GM18517 (cell line): ENCODE data around the gene RAX.
"Not testable (repeated sequence)": the region's sequence is repeated elsewhere in the genome, so short reads cannot be mapped to it uniquely, and the experiment has no call there.

Experiments
- ATAC-seq: cut with Tn5 transposase; IDR thresholded peaks from one replicate; pipeline ENCODE4 v1.9.1; 2021; ENCODE audit warnings: mild to moderate bottlenecking, moderate library complexity; ENCODE audit not compliant: unreplicated experiment

RAX gene

DNA sequence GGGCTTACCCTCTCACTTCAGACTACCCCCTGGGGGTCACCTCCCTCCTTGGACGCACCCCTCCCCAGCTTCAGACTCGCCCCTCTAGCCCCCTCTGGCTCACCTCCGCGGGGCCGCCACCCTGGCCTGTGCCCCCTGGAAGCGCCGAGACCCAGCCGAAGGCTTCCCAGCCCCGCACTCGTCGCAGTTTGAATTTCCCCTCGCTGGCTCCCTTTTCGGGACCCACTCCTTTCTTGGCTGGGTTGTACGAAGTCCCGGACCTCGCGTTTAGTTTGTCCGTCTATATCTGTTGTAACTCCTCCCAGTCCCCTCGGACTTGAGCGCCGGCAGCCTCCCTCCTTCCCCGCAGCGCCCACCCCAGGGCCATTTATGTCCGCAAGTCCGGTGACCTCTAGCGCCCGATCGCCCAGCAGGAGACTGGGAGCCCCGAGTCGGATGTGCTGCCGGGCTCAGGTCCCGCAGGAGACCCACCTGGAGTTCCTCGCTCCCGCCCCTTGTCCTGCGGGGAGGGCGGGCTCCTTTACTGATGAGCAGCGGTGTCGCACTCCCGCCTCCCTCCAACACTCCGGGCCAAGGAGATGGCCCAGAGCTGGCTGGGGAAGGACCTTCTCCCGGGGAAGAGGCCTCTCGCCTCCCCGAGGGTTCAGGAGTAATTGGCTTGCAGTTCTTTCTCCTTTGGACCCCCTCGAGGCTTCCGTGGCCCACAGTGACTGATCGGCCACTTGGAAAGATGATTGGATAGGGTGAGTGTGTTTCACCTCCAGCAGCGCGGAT, 692 bp upstream of the RAX start:
- no peak for ATAC-seq

DNA sequence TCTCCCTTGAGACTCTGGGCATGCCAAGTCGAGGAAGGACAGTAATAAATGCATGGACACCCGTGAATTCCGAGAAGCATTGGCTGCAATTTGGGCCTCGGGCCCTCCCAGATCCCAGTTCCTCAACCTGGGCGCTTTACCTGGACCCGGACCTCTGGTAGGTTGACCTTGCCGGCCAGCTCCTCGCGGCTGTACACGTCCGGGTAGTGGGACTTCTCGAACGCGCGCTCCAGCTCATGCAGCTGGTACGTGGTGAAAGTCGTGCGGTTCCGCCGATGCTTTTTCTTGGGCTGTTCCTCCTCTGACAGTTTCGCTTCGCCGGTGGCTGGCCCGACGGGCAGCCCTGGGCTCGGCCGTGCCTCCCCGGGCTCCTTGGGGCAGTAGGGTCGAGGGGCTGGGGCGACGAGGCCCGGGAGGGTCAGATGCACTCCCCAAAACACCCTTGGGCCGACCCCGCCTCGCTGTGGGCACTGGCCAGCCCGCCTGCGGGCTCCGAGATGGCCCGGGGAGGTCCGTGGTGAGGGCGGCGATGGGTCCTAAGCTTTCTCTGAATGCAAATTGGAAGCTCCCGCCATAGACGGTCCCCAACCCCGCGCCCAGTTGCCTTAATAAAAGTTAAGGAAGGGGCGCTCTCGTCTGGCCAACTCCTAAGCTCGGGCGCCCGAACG, 899 bp downstream of the RAX start:
- ATAC-seq: no peak

DNA sequence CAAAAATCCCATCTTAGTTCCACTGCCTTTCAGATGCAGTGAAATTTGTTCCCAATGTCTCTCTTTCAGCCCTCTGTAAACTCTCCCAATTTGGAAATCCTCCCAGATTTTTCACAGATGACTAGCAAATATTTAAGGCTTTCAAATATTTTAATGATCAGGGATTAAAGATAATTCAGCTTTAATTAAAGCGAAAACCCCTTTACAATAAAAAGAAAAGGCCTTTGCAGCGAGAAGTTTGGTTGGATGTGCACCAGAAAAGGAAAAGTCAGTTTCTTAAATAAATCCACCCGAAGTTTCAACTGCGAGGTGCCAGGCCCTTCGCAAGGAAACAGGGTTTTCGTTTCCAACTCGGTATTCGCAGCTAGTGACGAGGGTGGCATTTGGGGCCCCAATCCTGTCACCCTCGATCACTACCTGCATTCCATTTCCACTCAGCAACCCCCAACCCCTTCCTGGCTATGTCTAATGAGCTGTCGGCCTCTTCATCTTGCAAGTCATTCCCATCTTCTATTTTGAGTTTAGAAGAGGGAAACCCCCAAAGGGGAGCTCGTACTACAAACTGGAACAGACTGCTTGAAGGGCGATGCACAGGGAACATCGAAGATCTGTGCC, 1.5 kb downstream of the RAX start:
- ATAC-seq: no peak

DNA sequence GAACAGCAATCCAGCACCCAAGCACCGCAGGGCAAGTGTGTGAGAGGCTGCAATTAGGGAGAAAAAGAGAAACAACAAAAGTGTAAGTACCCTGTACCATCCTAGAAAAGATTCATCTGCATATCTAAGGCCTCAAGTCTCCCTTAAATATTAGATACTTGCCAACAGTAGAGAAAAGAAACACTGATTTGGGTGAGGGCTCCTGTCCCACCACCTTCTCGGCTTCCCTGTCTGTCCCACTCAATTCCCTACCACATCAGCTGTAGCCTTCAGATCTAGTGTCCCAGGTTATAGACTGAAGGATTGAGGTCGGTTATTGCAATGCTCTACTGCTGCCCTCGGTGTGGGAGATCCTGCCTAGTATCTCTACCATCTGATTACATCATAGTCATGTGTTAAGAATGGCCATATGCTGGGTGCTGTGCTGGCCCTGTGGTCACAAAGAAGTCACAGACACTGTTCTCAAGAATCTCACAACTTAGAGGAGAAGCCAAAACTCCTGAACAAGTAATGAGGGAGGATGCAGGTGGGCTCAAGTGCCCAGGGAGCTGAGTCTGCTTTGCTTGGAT, 2.5 kb downstream of the RAX start:
- no peak for ATAC-seq

DNA sequence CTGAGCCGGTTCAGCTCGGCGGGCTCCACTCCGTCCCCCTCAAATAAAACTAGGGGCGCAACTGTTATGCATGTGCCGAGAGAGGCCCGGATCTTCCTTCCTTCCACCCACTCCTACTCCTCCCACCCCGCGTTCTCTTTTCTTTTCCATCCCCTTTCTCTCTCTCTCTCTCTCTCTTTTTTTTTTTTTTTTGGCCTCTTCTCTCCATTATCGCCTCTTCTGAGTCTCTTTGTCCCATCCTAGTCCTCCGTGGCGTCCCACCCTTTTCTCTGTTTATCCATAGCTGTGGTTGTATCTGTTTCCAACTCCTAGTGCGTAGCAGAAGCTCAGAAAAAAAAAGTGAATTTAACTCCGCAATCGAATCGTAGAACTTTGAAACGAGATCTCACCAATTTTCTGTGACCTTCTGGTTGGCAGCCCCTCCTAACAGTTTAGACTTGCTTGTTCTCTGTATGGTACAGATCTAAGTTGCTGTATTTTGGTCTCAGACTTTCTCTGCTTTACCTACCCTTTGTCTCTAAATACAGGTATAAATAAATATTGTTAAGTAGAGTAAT, 3.6 kb downstream of the RAX start:
- no peak for ATAC-seq

DNA sequence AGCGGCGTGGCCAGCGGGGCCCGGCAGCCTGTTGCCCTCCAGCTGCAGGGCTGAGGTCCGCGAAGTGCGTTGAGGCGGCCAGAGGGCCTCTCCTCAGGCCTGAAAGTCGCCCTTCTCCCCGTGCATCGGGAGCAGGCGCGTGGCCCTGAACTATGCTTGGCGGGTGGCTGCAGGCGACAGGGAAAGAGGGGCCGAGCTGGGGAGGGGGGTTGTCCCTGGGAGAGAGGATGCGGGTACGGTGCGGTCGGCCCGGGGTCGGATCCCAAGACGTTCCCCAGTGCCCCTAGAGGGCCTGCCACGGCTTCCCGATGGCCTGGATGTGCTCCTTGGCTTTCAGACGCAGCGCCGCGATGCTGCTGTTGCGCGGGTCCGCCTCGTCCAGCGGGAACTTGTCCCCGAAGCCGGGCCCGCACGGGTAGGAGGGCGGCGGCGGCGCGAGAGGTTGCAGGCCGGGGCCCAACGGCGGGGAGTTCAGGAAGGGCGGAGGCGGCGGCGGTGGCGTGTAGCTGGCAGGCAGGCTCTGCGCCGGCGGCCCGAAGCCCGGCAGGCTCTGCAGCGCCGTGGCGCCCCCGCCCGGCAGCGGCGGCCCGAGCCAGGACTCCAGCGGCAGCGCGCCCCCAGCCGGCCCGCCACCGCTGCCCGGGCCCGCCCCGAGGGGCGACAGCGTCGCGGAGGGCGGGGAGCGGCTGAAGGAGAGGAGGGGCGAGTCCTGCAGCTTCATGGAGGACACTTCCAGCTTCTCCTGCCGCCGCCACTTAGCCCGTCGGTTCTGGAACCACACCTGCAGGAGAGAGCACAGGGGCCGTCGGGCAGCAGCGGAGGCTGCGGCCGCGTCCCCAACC, 4.3 kb downstream of the RAX start:
- no peak for ATAC-seq

DNA sequence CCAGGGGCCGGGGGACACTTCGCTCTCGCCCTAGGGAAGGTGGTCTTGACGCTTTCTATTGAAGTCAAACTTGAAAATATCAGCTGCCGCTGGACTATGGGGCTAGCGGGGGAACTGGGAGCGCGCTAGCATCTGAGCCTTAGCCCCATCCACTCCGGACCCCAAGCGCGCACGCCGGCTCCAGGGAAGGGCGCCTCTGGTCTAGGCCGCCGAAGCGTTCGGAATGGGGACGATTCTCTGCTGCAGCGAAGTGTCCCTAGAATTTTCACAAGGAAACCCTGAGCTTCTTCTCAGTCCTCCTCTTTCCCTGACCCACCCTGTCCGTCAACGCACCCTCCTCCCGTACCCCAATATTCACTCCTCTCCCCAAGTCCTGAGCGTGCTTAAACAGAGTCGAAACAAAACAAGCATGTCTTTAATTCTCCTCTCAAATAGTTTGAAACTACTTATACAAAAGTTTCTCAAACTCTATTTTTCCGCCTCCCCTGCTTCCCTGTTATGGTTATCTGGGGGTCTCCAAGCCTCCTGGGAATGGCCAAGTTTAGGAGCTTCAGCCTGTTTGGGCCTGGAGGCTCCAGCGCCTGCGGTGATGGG, 5.0 kb downstream of the RAX start:
- no peak for ATAC-seq

DNA sequence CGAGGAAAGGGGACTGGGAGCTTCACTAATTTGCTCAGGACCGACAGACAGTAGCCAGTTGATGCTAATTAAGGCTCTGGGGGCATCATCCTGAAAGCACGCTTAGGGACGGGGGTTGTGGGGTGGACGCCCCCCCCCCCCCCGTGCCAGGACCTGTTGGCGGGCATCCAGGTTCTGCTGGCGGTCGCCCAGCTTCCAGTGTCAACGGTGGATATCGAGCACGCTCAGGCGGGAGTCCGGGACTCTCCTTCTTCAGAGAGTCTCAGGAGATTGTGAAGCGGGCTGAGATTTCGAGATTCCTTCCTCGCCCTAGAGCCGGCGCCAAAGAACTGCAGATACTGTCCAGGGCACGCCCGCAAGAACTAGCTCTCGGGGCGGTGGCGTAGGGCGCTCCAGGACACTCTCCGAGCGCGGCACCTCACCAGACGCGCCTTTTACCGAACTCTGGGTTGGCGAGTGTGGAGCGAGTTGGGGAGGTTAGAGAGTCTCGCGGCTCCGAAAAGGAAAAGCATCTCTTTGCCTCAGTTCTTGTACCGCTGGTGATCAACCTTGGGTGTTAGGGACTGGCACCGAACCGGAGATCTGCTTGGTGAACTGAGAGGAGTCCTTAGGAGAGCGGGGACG, 5.6 kb downstream of the RAX start:
- ATAC-seq: no peak

DNA sequence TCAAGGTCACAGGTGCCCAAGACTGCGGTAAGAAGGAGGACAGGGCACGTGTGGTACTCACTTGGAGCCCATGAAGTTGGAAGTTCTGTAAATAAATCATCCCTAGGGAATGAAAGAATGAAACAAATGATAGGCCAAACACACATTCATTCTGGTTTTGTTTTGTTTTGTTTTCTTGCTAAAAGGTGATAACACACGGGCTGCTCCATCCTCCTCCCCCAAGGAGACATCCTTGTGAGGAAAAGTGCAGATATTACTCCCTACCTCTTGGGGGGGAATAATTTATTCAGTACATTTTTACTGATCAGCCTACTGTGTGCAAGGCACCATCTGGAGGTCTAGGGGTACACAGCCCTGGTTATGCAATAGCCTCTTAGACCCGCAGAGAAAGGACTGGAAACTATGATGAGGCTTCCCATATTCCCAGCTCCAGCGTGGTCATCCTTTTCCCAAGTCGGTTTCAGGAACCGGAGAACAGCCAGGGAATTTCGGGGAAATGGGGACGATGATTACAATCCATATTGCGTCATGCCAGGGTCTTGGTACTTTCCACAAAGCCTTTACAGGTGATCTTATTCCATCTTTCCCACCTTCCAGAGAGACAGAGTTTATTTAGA, 6.3 kb downstream of the RAX start:
- no peak for ATAC-seq

DNA sequence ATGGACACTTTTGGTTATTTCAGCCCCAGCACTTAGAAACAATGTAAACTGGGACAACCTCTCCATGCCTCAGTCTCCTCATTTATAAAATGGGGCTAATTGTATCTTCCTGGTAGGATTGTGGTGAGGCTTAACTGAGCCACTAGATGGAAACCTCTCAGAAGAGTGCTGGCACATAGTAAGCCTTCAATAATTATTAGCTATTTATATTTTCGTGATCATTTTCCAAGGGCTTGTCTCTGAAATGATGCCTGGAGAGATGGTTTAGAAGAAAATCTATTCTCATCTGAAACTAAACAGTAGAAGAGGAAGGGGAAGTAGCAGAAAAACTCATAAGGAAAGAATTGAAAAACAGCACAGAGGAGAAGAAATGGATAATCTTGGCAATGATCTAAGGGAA, 6.8 kb downstream of the RAX start:
- ATAC-seq: no peak

DNA sequence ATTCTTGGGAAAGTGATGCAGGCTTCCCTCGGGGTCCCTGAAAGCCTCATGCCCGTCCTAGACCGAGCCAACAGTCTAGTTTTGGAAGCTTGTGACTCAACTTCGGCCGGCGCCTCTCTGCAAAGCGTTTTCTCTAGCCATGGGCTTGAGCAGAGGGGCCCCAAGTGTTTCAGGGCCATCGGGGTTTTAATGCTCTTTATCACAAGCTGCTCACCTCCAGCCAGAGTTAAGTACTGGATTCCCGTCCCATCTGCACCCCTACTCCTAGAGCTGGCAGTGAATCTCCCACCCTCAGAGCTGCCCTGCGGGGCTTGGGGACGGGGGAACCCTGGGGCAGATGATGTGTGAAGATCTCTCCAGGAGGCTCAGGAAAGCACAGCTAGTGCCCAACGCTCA, 7.3 kb downstream of the RAX start:
- no peak for ATAC-seq

DNA sequence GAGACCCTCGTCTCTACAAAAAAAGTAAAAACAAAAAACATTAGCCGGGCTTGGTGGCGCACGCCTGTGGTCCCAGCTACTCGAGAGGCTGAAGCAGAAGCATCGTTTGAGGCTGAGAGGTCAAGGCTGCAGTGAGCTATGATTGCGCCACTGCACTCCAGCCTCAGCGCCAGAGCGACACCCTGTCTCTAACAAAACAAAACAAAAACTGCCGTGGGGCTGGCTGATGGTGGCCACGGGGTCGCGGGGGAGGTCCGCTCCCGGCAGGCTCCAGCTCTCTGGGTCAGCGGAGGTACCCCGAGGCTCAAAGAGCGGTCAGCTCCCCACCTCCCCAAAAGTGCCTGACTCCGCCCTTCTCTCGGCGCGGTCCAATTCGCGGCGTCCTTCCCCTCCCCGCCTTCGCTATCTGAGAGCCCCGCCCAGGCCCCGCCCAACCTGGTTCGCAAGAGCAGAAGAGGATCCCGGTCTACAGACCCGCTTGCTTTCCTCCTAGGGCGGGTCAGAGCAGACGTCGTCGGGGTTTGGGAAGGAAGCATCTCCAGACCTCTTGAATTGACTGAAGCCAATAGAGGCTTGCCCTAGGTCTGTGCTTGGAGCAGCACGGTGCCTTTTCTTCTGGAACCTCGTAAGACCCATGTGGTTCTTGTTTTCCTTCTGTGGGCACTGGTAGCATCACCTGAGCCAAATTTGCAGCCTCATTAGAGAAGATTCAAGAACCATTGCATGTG, 7.8 kb downstream of the RAX start:
- no peak for ATAC-seq

DNA sequence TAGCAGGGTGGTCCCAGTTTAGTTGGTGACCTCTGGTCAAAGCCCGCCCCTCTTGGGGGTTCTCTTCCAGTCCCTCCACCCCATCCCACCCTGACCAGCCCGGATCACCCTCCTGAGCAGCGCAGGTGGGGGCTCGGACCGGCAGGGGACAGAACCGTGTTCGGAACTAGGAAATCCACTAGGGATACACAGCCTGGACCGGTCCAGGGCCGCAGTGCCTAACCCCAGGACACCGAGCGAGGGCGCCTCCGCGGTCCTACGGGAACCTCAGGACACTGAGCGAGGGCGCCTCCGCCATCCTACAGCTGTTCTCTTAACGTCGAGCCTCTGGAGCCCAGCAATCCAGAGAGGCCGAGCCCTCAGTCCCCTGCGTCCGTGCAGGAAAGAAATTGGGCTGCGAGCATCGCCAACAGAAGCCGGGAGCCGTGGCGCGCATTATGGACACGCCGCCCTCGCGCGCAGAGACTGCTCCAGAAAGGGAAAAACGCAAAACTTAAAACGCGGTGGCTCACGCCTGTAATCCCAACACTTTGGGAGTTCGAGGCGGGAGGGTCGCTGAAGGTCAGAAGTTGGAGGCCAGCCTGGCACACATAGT, 8.5 kb downstream of the RAX start:
- no peak for ATAC-seq

DNA sequence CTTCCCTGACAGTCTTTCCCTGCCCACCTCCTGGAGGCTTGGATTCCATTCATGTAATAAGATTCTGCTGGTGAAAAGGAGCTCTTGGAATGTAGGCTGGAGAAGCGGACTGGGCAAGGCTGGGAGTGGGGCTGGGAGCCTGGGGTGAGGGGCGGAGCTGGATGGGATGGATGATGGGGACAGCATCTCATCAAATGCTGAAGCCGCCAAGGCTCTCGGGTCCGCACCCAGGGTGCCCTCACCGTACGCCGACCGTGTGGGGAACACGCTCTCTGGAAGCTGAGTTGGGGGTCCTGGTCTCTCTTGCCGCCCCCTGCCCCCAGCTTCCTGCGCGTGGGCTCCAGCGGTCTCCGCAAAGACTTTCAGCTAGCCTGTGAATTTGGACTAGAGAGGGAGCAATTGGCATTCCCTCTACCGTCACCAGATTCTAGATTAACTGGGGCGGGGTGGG, 9.1 kb downstream of the RAX start:
- no peak for ATAC-seq

DNA sequence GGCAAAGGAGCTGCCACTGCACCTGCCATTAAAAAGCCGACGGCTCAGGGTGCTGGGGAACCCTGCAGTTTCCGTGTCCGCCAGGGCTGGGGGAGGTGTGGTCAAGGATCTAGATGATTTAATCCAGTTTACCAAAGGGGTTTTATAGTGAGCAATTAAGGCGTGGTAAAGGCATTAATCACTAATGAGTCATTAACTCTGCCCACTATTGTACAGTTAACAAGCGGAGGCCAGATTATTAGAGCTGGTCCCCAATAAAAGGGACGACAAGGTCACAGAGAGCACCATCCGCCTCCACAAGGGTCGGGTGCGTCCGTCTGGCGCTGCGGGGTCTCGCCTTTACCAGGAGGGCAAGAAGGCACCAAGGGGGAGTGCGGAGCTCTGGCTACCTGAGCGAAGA, 9.6 kb downstream of the RAX start:
- no peak for ATAC-seq

DNA sequence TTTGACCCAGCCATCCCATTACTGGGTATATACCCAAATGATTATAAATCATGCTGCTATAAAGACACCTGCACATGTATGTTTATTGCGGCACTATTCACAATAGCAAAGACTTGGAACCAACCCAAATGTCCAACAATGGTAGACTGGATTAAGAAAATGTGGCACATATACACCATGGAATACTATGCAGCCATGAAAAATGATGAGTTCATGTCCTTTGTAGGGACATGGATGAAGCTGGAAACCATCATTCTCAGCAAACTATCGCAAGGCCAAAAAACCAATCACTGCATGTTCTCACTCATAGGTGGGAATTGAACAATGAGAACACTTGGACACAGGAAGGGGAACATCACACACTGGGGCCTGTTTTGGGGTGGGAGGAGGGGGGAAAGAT, 11.0 kb downstream of the RAX start:
- ATAC-seq: not testable (repeated sequence)

DNA sequence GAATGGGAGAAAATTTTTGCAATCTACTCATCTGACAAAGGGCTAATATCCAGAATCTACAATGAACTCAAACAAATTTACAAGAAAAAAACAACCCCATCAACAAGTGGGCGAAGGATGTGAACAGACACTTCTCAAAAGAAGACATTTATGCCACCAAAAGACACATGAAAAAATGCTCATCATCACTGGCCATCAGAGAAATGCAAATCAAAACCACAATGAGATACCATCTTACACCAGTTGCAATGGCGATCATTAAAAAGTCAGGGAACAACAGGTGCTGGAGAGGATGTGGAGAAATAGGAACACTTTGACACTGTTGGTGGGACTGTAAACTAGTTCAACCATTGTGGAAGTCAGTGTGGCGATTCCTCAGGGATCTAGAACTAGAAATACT, 11.4 kb downstream of the RAX start:
- not testable (repeated sequence) for ATAC-seq

DNA sequence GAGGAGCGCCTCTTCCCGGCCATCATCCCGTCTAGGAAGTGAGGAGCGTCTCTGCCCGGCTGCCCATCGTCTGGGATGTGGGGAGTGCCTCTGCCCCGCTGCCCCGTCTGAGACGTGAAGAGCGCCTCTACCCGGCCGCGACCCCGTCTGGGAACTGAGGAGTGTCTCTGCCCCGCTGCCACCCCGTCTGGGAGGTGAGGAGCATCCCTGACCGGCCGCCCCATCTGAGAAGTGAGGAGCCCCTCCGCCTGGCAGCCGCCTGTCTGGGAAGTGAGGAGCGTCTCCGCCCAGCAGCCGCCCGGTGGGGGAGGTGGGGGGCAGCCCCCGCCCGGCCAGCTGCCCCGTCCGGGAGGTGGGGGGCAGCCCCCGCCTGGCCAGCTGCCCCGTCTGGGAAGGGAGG, 17.8 kb downstream of the RAX start:
- not testable (repeated sequence) for ATAC-seq
